ENCODE measurements around the gene SCFD1. TPM values are rescaled to one million over a fixed set of nuclear protein-coding genes. Genes with fewer than 3 reads are reported as not detected.
"Not testable (repeated sequence)": the region's sequence is repeated elsewhere in the genome, so short reads cannot be mapped to it uniquely, and the experiment has no call there.

Gene SCFD1
- total RNA-seq, 1 donor from 2014 or later = 76.1 TPM

DNA sequence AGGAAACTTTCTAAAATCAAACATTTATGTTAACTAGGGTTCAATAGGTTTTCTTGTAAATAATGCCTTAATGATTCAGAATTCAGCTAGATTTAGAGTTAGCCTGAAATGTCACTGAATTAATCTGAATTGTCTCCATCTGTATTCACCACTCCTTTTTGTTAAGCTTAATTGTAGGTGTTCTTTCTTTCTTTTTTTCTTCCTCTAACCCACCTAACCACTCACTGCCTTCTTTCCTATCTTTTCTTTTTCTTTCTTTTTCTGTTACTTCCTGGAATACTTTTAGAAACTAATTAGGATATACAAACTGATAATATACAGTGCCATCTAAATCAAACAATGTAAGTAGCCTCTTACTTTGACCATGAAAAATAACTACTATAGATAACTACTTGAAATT lies 33.2 kb upstream of the SCFD1 start:
- Mint-ChIP-seq H3K27me3 (ENCODE audit: low read depth) (no peaks in the 10 kb centered on the region), H3K4me1 (ENCODE audit: low read depth) (peaks cover 16% of the 10 kb centered on the region), H3K9me3 (peaks cover 18% of the 10 kb centered on the region), H3K4me3 (ENCODE audit: low read depth) (no peak overlapping the region), H3K27ac (no peak overlapping the region), H3K36me3 (ENCODE audit: low read depth) (peaks cover 76% of the 10 kb centered on the region)
- DNase-seq (ENCODE audit: low spot score) = no peak
- intact Hi-C loops (cut with micrococcal nuclease) = loop anchor here (2.0 kb wide), 1 partner anchor 18 kb away; no protein-coding TSS in a partner anchor

GRCh38 chr14:30596935-30597334 lies 25.2 kb upstream of the SCFD1 start:
- intact Hi-C loops (cut with micrococcal nuclease) = no loop called here
- peaks cover 47% of the 10 kb centered on the region for H3K36me3 Mint-ChIP-seq (ENCODE audit: low read depth)

DNA sequence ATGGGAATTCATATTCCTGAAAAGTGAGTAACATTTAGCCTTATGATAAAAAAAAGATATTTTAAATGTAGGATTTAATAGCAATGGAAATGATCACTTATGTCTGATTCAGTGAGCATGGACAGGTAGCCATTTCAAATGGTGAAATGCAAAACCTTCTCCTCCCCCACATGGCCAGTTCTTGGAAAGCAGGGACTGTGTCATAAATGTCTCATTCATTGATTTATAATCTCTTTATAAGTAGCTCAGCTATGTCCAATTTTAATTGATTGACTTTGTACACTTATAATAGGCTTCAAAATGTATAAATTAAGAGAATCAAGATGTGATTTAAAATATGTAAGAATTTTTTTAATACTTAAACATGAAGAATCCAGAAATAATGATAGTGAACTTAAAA lies 24.6 kb upstream of the SCFD1 start:
- no peak overlapping the region for H3K4me3 Mint-ChIP-seq (ENCODE audit: low read depth)
- no peak for DNase-seq (ENCODE audit: low spot score)
- intact Hi-C loops (cut with micrococcal nuclease) = no loop called here
- H3K27me3 Mint-ChIP-seq (ENCODE audit: low read depth) = no peaks in the 10 kb centered on the region
- H3K4me1 Mint-ChIP-seq (ENCODE audit: low read depth) = peaks cover 9% of the 10 kb centered on the region
- no peak overlapping the region for H3K27ac Mint-ChIP-seq
- no peaks in the 10 kb centered on the region for H3K9me3 Mint-ChIP-seq
- peaks cover 45% of the 10 kb centered on the region for H3K36me3 Mint-ChIP-seq (ENCODE audit: low read depth)

More at GRCh38 chr14:30596935-30597334, 25.2 kb upstream of the SCFD1 start:
- Mint-ChIP-seq H3K9me3 (no peaks in the 10 kb centered on the region), H3K4me3 (ENCODE audit: low read depth) (no peak overlapping the region), H3K4me1 (ENCODE audit: low read depth) (peaks cover 9% of the 10 kb centered on the region), H3K27ac (no peak overlapping the region), H3K27me3 (ENCODE audit: low read depth) (no peaks in the 10 kb centered on the region)
- DNase-seq (ENCODE audit: low spot score) = no peak

GRCh38 chr14:30600922-30601918 lies 20.9 kb upstream of the SCFD1 start:
- intact Hi-C loops (cut with micrococcal nuclease) = no loop called here
- Mint-ChIP-seq H3K27ac (peak overlapping the region; percentile 34), H3K4me3 (ENCODE audit: low read depth) (no peak overlapping the region), H3K4me1 (ENCODE audit: low read depth) (peaks cover 7% of the 10 kb centered on the region), H3K27me3 (ENCODE audit: low read depth) (no peaks in the 10 kb centered on the region), H3K9me3 (no peaks in the 10 kb centered on the region), H3K36me3 (ENCODE audit: low read depth) (peaks cover 52% of the 10 kb centered on the region)
- DNase-seq (ENCODE audit: low spot score) = no peak

DNA sequence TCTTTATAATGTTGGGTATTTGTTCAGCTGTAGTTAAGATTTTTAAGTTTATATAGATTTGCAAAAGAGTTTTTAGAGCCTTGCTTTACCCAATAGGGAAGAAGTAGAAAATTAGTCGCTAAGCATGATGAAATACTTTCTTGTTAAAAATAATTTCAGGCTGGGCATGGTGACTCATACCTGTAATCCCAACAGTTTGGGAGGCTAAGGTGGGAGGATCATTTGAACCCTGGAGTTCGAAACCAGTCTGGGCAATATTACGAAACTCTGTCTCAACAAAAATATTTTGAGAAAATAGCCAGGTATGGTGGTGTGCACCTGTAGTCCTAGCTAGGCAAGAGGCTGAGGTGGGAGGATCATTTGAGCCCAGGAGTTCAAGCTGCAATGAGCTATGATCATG lies 18.7 kb upstream of the SCFD1 start:
- peaks cover 54% of the 10 kb centered on the region for H3K36me3 Mint-ChIP-seq (ENCODE audit: low read depth)
- DNase-seq (ENCODE audit: low spot score) = no peak
- H3K4me3 Mint-ChIP-seq (ENCODE audit: low read depth) = no peak overlapping the region
- H3K4me1 Mint-ChIP-seq (ENCODE audit: low read depth) = peaks cover 2% of the 10 kb centered on the region
- H3K9me3 Mint-ChIP-seq = no peaks in the 10 kb centered on the region
- H3K27ac Mint-ChIP-seq = no peak overlapping the region
- no peaks in the 10 kb centered on the region for H3K27me3 Mint-ChIP-seq (ENCODE audit: low read depth)
- intact Hi-C loops (cut with micrococcal nuclease) = loop anchor here (1.0 kb wide), 1 partner anchor 17 kb away; no protein-coding TSS in a partner anchor

GRCh38 chr14:30604696-30605095 lies 17.4 kb upstream of the SCFD1 start:
- H3K4me1 Mint-ChIP-seq (ENCODE audit: low read depth); H3K9me3 Mint-ChIP-seq; intact Hi-C loops (cut with micrococcal nuclease); H3K27me3 Mint-ChIP-seq (ENCODE audit: low read depth); DNase-seq (ENCODE audit: low spot score); H3K27ac Mint-ChIP-seq; H3K4me3 Mint-ChIP-seq (ENCODE audit: low read depth): not testable (repeated sequence)
- peaks cover 55% of the 10 kb centered on the region for H3K36me3 Mint-ChIP-seq (ENCODE audit: low read depth)

DNA sequence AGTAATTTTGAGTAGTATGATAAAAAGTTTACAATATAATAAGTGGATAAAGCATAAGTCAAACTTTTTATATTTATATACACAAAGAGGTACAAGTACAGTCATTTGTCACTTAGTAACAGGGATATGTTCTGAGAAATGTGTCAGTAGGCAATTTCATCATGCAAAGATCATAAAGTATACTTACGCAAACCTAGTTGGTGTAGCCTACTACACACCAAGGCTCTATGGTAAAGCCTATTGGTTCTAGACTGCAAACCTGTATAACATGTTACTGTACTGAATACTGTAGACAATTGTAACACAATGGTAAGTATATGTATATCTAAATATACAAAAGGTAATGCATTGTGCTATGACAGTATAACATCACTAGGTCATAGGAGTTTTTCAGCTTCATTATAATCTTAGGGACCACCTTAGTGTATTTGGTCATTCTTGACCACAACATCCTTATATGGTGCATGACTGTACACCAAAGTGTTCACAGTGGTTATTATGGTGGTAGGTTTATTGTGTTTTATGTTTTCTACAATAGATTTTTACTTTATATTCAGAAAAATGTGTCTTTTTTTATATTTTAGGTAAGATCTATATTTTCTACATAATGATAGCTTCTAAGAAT lies 14.9 kb upstream of the SCFD1 start:
- no peak for DNase-seq (ENCODE audit: low spot score)
- Mint-ChIP-seq H3K27me3 (ENCODE audit: low read depth) (no peaks in the 10 kb centered on the region), H3K4me3 (ENCODE audit: low read depth) (no peak overlapping the region), H3K36me3 (ENCODE audit: low read depth) (peaks cover 60% of the 10 kb centered on the region), H3K4me1 (ENCODE audit: low read depth) (peaks cover 1% of the 10 kb centered on the region), H3K27ac (no peak overlapping the region), H3K9me3 (no peaks in the 10 kb centered on the region)
- intact Hi-C loops (cut with micrococcal nuclease) = no loop called here

GRCh38 chr14:30608533-30609006 lies 13.5 kb upstream of the SCFD1 start:
- Mint-ChIP-seq H3K36me3 (ENCODE audit: low read depth) (peaks cover 60% of the 10 kb centered on the region), H3K9me3 (no peaks in the 10 kb centered on the region), H3K4me1 (ENCODE audit: low read depth) (peaks cover 1% of the 10 kb centered on the region), H3K27me3 (ENCODE audit: low read depth) (no peaks in the 10 kb centered on the region), H3K4me3 (ENCODE audit: low read depth) (no peak overlapping the region), H3K27ac (peak overlapping the region; percentile 53)
- DNase-seq (ENCODE audit: low spot score) = no peak
- intact Hi-C loops (cut with micrococcal nuclease) = no loop called here

DNA sequence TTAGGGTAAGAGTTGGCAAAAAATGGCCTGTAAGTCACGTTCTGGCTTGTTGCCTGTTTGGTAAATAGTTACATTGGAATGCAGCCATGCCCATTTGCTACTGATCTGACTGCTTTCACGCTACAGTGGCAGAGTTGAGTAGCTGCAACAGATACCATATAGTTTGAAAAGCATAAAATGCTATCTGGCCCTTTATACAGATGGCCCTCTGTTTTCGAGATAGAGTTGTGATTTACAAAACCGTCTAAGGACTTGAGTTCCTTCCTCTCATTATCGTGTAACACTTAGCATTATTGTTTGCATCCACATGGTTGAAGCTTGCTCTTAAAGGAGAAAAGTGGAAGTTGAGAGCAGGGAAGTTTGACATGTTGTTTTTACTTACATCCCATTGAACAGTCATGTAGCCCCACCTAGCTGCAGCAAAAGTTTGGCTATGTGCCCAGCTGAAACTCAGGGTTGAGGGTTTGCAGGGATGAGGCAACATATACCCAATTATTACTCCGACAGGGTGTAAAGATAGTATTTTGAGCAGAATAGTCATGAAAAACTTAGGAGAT lies 11.3 kb upstream of the SCFD1 start:
- Mint-ChIP-seq H3K27me3 (ENCODE audit: low read depth) (no peaks in the 10 kb centered on the region), H3K9me3 (no peaks in the 10 kb centered on the region), H3K36me3 (ENCODE audit: low read depth) (peaks cover 55% of the 10 kb centered on the region), H3K27ac (no peak overlapping the region), H3K4me1 (ENCODE audit: low read depth) (peaks cover 1% of the 10 kb centered on the region), H3K4me3 (ENCODE audit: low read depth) (no peak overlapping the region)
- DNase-seq (ENCODE audit: low spot score) = no peak
- intact Hi-C loops (cut with micrococcal nuclease) = no loop called here

DNA sequence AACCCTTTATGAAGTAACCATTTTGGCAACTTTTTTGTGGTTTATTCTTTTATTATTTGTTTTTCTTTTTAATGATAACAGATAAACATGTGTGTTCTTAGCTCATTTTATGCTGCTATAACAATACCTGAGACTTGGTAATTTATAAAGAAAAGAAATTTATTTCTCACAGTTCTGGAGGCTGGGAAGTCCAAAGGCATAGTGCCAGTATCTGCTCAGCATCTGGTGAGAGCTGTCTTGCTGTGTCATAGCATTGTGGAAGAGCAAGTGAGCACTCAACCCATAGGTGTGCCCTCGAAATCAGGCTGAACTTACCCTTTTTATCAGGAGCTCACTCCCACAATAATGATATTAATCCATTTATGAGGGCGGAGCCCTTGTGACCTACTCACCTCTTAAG lies 8.0 kb upstream of the SCFD1 start:
- Mint-ChIP-seq H3K27me3 (ENCODE audit: low read depth) (no peaks in the 10 kb centered on the region), H3K9me3 (no peaks in the 10 kb centered on the region), H3K4me1 (ENCODE audit: low read depth) (peaks cover 1% of the 10 kb centered on the region), H3K27ac (no peak overlapping the region), H3K4me3 (ENCODE audit: low read depth) (no peak overlapping the region), H3K36me3 (ENCODE audit: low read depth) (peaks cover 46% of the 10 kb centered on the region)
- intact Hi-C loops (cut with micrococcal nuclease) = no loop called here
- DNase-seq (ENCODE audit: low spot score) = no peak

DNA sequence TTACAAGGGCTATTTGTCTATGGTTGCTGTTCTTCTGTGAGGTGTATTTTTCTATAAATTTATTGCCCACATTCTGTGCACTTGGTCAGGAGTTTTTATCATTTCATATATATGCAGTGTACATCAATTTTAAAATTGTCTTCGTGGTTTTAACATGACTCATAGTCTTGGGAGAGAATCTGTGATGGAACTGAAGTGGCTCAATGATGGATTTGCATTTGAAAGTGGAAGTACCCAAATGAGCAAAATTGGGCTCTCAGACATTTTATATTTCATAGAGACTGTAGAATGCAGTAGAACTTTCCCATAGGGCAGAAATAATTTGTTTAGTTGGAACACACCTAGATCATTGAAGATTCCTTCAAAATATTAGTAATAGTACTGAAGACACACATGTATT lies 1.9 kb upstream of the SCFD1 start:
- intact Hi-C loops (cut with micrococcal nuclease) = loop anchor here (1.0 to 10.0 kb wide), 5 partner anchors 17 to 1457 kb away; partner anchors contain the start of genes AP4S1, ARHGAP5, HECTD1 and STRN3
- Mint-ChIP-seq H3K27ac (peak overlapping the region; percentile 64), H3K27me3 (ENCODE audit: low read depth) (no peaks in the 10 kb centered on the region), H3K4me3 (ENCODE audit: low read depth) (peak overlapping the region; percentile 71), H3K36me3 (ENCODE audit: low read depth) (peaks cover 24% of the 10 kb centered on the region), H3K4me1 (ENCODE audit: low read depth) (peaks cover 26% of the 10 kb centered on the region), H3K9me3 (no peaks in the 10 kb centered on the region)
- DNase-seq (ENCODE audit: low spot score) = no peak

DNA sequence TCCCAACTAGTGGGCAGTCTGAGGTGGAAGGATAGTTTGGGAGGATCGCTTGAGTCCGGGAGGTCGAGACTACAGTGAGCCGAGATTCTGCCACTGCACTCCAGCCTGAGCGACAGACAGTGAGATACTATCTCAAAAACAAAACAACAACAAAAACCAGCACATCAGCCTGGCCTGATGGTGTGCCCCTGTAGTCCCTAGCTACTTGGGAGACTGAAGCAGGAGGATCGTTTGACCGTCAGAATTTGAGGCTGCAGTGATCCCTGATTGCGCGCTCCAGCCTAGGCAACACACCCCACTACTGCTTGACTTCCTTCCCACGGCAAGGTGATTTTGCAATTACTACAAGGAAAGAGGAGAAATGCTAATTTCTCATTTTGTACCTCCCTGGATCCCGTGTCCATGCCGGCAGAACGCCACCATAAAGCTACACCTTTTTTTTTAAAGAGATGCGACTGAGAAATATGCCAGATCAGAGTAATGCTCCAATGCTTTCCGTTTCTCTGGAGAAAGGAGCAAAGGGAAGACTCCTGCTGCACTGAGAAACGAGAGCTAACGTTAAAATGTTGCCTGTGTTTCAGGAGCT lies 672 bp upstream of the SCFD1 start:
- H3K36me3 Mint-ChIP-seq (ENCODE audit: low read depth) = peaks cover 17% of the 10 kb centered on the region
- intact Hi-C loops (cut with micrococcal nuclease) = loop anchor here (2.0 to 10.0 kb wide), 4 partner anchors 267 to 1456 kb away; partner anchors contain the start of genes AP4S1, ARHGAP5, HECTD1 and STRN3
- peaks cover 26% of the 10 kb centered on the region for H3K4me1 Mint-ChIP-seq (ENCODE audit: low read depth)
- no peaks in the 10 kb centered on the region for H3K9me3 Mint-ChIP-seq
- peak overlapping the region; percentile 95 for H3K4me3 Mint-ChIP-seq (ENCODE audit: low read depth)
- H3K27ac Mint-ChIP-seq = peak overlapping the region; percentile 94
- no peaks in the 10 kb centered on the region for H3K27me3 Mint-ChIP-seq (ENCODE audit: low read depth)
- no peak for DNase-seq (ENCODE audit: low spot score)
